Stimulated activated CD8-positive, alpha-beta memory T cell treated with anti-CD3 and anti-CD28 coated beads, Interleukin-4, amount 100 ng/mL, for 48 hours (primary cell): Measurements from ENCODE around the gene GTPBP1.

ENCODE experiments used
- DNase-seq: peaks from one replicate; pipeline ENCODE4 v3.0.0-alpha.2; 2020

Gene GTPBP1

GRCh38 chr22:38742176-38742942, 36.6 kb downstream of the GTPBP1 start:
- DNase-seq: no peak

GRCh38 chr22:38744981-38745380, 39.2 kb downstream of the GTPBP1 start:
- no peak for DNase-seq

DNA sequence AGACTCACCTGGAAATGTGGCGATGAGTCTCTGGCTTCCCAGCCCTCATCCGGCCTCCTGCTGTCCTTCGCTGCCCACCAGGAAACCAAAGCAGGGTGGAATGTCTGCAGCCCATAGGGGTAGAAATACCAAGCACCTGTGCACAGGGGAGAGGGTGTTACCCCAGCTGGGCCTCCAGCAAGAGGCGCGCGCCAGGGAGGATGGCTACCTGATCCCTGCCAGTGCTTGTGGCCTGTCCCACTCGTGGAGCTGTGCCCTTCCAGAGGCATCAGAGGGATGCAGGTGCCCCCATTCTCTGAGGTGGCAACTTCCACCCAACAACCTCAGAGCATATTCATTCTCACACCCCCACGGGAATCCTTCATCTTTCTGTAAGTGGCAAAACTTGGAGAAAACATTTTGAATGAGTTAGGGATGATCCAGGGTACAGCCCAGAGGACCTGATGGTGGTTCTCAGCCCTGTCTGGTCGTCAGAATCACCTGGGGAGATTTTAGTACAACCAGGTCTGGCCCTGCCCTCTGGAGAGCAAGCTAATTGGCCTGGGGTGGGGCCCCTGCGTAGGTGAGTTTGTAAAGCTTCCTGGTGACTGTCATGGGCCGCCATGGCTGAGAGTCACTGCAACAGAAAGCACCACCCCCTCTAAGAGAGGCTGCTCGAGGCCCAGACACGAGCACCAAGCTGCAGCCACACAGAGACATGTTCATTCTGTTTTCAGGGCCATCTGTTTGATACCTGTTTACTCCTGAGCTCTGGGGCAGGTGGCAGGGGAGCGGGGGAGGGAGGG, 40.1 kb downstream of the GTPBP1 start:
- no peak for DNase-seq

DNA sequence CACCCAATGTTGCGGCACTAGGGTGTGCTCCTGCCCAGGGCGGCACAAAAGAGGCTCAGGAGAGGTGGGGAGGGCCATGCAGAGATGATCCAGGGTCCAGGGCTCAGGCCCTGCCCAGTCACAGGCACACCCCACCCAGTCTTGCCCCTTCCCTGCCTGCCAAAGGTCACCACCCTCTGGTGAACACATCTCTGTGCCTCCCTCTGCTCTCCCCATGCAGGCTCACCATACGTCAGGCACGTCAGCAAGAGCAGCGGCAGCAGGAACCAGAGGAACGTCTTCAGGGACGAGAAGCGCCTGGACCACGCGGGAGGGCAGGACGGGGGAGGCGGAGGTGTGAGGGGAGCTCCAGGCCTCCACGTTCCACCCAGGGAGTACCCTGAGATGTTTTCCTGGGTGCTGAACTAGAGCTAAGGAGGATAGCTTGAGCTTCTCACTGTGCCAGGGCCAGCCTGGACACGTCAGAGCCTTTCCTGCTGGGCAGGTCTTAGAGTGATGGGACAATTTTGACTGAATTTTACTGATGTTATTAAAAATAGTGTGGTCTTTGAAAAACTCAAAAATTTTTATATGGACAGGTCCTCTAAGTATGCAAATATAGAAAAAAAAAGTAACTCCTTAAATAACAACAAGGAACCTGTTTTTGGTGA, 42.9 kb downstream of the GTPBP1 start:
- no peak for DNase-seq

DNA sequence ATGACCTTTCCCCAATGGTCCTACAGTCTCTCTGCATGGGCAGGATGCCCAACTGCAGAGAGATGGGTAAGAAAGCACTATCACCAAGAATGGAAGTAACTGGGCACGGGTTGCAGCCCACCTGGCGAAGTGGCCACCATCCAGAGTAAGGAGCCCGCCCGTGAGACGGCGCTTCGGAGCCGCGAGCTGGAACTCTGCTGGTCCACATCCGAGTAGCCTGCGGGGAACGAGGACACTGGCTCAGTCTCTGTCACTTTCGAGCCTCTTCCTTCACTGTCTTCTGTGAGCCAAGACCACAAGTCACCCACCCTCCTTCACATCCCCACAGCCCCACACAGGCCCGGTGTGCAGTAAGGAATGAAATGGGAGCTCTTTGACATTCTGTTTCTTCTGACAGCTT, 44.4 kb downstream of the GTPBP1 start:
- no peak for DNase-seq

DNA sequence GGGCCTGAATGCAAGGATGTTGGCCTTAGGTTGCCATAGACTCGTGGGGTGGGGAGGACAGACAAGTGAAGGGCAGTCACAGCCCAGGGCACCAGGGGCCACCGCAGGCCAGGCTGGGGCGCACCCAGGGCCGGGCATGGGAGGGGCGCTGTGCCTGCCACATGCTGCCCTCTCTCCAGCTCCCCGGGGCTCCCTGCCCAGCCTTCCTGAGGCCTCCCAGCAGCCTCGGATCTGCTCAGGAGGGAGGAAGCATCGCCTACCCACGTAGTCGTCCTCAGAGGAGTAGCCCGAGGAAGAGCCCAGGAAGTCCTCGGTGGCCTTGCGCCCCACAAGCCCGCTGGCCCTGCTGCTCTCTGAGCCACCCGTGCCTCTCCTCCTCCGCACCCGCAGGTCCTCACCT, 44.9 kb downstream of the GTPBP1 start:
- DNase-seq: no peak

DNA sequence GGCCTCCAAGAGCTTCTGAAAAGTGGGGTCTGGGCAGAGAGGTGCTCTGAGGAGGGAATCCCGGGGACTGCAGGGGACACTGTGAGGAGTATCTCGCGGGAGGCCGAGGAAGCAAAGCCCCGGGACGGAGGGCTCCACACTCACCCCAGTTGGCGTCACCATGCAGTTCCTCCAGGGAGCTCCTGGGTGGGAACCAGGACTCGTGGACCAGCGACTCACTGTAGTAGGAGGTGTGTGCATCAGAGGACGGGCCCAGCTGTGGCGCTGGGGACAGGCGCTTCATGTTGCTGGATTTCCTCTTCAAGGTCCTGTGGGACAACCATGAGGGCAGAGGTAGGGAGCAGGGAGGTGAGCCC, 45.3 kb downstream of the GTPBP1 start:
- no peak for DNase-seq

GRCh38 chr22:38751422-38752346, 45.9 kb downstream of the GTPBP1 start:
- DNase-seq: peak; percentile 77

DNA sequence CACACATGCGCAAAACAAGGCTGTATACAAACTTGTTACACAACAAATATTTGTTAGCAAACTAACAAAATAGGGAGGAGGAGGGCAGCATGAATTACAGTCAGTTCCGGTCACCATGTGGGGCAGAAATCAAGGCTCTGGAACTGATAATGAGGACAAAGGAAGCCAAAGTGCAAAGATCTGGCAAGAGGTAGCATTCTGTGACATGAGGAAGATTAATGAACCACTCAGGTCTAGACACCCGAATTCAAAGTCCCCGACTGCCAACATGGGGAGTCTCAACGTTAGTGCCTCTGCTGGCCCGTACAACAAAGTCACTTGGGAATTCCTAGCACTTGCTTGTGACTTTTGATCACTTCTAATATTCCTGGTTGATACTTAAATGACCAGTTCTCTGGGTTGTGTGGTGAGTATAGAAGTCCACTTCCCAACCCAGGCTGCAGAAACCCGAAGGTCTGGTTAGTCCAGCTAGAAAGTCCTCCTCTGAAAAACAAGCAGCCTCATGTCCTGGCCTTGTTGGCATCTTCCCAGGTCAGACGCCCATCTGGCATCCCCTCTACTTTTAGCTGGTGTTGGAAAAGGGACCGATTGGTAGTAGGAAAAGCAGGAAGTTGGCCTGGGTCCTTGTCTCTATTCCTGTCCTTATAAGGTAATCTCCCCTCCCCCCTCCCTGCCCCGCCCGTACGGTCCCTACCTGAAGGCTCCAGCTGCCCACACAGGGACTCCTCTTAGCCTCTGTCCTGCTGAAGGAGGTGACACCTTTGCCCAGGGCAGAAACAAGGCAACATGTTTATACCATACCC, 48.4 kb downstream of the GTPBP1 start:
- DNase-seq: peak; percentile 53

DNA sequence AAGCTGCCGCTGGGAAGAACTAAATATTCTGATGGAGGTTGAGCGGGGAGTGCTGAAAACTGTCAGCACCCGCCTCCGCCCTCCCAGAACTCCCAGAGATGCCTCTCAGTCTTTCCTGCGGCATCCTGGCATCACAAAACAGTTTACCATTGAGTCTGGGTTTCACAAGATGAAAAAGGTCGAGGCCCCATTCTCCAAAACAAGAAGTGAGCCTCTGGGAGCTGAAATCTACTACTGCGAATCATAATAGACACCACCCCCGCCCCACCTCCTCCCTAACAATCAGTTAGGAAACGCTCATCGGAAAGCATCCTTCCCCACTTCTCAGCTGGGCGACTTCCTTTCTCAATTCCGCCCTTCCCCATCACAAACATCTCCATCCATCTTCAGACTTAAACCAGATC, 49.0 kb downstream of the GTPBP1 start:
- DNase-seq: no peak

DNA sequence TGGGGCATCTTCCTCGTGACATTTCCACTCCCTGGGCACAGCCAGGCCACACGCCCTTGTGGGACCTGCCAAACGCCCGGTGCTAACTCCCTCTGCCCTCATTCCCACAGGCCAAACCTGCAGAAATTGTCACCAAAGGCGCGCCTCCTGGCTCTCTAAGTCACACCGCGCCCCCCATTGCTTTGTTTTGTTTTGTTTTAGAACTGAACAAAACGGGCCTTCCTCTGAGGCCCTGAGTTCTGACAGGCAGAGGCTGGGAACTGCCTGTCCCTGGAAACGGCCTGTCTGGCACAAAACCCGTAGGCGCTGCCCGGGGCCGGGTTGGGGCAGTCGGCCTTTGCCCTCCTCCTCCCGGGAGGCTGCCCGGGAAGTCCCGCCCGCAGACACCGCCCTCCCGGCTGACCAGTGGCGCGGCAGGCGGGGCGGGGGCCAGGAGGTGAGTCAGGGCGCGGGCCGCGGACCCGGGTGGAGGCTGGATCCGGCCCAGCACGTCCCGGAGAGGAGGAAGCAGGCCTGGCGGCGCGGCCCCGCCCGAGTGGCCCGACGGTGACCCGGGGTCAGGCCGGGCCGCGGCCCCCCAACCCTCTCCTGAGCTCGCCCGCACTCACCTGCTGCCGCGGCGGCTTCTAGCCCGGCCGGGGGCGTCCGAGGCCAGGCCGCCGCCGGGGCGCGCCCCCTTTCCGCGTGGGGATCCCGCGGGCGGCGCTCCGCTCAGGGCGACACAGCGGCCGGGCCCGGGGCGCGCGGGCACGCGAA, 49.6 kb downstream of the GTPBP1 start:
- DNase-seq: peak; percentile 70

- DNase-seq: peak; percentile 95
Observed at GRCh38 chr22:38755911-38756532, 50.3 kb downstream of the GTPBP1 start, which contains the start of gene SUN2. SUN2 (minus strand) TSS chr22:38755998; CDS start chr22:38752628, 3,370 bp downstream.

DNA sequence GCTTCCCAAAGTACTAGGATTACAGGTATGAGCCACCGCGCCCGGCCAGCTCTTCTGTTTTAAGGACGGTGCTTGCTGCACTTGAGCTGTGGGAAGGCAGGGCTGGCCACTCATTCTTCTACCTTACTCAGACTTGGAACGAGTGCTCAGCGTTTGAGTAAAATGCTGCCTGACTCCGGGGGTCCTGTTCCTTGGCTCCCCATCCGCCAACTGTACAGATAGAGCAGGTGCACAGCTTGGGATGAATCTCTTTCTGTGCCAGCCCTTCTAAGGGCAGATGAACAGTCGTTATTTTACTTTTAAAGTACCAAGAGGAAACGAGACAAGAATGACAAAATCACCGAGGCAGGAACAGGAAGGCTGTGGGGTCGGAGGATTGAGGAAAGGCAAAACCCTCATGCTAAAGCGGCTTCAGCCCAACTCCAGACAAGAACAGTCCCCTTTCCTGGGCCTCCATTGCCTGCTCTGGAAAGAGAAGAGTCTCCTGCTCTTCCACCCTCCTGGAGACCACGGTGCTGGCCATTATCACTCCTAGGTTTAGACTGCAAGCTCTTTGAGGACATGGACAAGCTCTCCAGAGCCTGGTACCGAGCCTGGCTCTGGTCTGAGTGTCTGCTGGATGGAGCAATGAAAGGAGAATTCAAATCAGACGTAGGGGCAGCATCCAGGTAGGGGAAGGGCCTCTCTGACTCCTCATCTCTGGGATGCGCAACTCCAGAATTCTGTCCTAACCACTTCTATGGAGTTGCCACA, 51.1 kb downstream of the GTPBP1 start:
- DNase-seq: peak; percentile 61

GRCh38 chr22:38757464-38757757, 51.7 kb downstream of the GTPBP1 start:
- no peak for DNase-seq

- DNase-seq: peak; percentile 80
Observed at GRCh38 chr22:38758276-38758945, 52.7 kb downstream of the GTPBP1 start.

GRCh38 chr22:38759005-38759404, 53.3 kb downstream of the GTPBP1 start:
- DNase-seq: no peak

DNA sequence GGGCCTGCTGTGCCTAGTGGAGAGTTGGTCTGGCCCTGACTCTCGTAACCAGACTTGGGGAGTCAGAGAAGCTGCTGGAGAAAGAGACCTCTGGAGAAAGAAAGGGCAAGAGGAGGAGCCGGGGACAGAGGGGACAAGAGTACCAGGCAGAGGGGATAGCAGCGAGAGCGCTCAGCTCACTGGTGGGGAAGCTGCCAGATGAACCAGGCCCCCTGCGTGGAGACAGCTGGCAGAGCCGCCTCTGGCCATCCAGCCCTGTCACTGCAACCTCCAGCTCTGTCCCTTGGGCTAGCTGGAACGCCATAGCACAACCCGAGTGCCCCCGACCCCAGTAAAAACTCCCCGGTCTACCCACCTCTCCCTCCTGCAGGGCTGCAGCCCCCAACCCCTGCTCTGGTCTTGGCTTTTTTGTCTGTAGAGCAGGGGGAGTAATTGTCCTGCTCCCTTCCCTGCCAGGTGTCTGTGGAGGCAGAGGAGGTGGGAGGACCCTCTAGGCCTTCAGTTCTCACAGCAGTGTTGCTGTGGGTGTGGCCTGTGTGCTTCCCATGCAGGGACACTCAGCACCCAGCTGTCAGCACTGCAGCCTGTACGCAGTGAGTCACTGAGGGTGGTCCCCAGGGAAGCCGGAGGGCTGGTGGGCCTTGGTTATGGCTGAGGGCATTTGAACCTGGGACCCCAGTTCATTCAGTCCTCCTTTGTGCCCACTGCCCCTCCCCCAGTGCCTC, 54.9 kb downstream of the GTPBP1 start:
- no peak for DNase-seq
